CD14-positive monocyte (primary cell): Measurements from ENCODE around the gene ZFHX3. TPM values are rescaled to one million over a fixed set of nuclear protein-coding genes. Genes with fewer than 3 reads are reported as not detected.

Experiments
- DNase-seq, 3 donors: peaks; one replicate each; pipeline ENCODE4 v3.0.0-alpha.2; 2011 to 2022
- H2AFZ ChIP-seq: 2 replicates; pipeline ENCODE4 v1.6.0; 2012; ENCODE audit warnings: mild to moderate bottlenecking, low read depth, low read length, inconsistent platforms; ENCODE audit not compliant: insufficient read depth, poor library complexity, severe bottlenecking
- H3K27ac ChIP-seq, 2 donors: 1 replicate in 1 of 2; 2 replicates in 1 of 2; pipeline ENCODE4 v1.5.1; 2012 to 2013; ENCODE audit warnings: low read length in 2 of 2, control low read depth in 1 of 2, inconsistent platforms in 1 of 2, low read depth in 1 of 2, mild to moderate bottlenecking in 1 of 2
- H3K27me3 ChIP-seq, 2 donors: one replicate each; pipeline versions ENCODE4 v1.6.0 to v1.6.1; 2011 to 2013; ENCODE audit warnings: low read length in 2 of 2; ENCODE audit not compliant: control insufficient read depth in 2 of 2, insufficient read depth in 2 of 2
- H3K36me3 ChIP-seq, 2 donors: replicated peaks in 1 of 2; 1 replicate in 1 of 2; 2 replicates in 1 of 2; pipeline versions ENCODE4 v1.5.1 to v1.6.1; 2012 to 2013; ENCODE audit warnings: low read length in 2 of 2, control low read depth in 1 of 2, inconsistent platforms in 1 of 2, mild to moderate bottlenecking in 1 of 2; ENCODE audit not compliant: insufficient read depth in 2 of 2, control insufficient read depth in 1 of 2
- H3K4me1 ChIP-seq, 2 donors: 1 replicate in 1 of 2; 2 replicates in 1 of 2; pipeline versions ENCODE4 v1.5.1 to v1.6.1; 2012 to 2013; ENCODE audit warnings: low read length in 2 of 2, control low read depth in 1 of 2, inconsistent platforms in 1 of 2, mild to moderate bottlenecking in 1 of 2, moderate library complexity in 1 of 2; ENCODE audit not compliant: insufficient read depth in 2 of 2, control insufficient read depth in 1 of 2
- H3K4me2 ChIP-seq: replicated peaks from 2 replicates; pipeline ENCODE3; 2012; ENCODE audit warnings: low read length, moderate library complexity, mild to moderate bottlenecking; ENCODE audit not compliant: poor library complexity, severe bottlenecking; ENCODE audit errors: extremely low read depth
- H3K4me3 ChIP-seq, 3 experiments: fragments of 200-600 bp in 1 of 3; sonication (generic) in 1 of 3; replicated peaks in 1 of 3; 1 replicate in 2 of 3; 2 replicates in 1 of 3; pipeline ENCODE4 v1.5.1; 2011 to 2013; ENCODE audit warnings: low read length in 3 of 3, mild to moderate bottlenecking in 3 of 3, control low read depth in 2 of 3, low read depth in 2 of 3, inconsistent platforms in 1 of 3, moderate library complexity in 1 of 3
- H3K79me2 ChIP-seq: 2 replicates; pipeline ENCODE4 v1.6.0; 2012; ENCODE audit warnings: mild to moderate bottlenecking, control low read depth, inconsistent platforms, low read length, moderate library complexity; ENCODE audit not compliant: insufficient read depth
- H3K9ac ChIP-seq: 2 replicates; pipeline ENCODE4 v1.6.0; 2017; ENCODE audit warnings: low read length, mild to moderate bottlenecking; ENCODE audit not compliant: insufficient read depth, poor library complexity, severe bottlenecking
- H3K9me3 ChIP-seq, 2 donors: replicated peaks in 1 of 2; 1 replicate in 1 of 2; 2 replicates in 1 of 2; pipeline versions ENCODE4 v1.5.1 to v1.6.1; 2012 to 2013; ENCODE audit warnings: low read length in 2 of 2, control low read depth in 1 of 2; ENCODE audit not compliant: control insufficient read depth in 1 of 2, insufficient read depth in 1 of 2
- H4K20me1 ChIP-seq: 2 replicates; pipeline ENCODE4 v1.6.0; 2012; ENCODE audit warnings: mild to moderate bottlenecking, low read length, control low read depth, moderate library complexity; ENCODE audit not compliant: insufficient read depth
- H3K27ac Mint-ChIP-seq, 7 donors: one replicate each; pipeline ENCODE4 v1.8.0; 2020; ENCODE audit warnings: mild to moderate bottlenecking in 7 of 7, mixed read lengths in 7 of 7, moderate library complexity in 6 of 7, inconsistent platforms in 2 of 7
- H3K27me3 Mint-ChIP-seq, 3 donors: one replicate each; pipeline ENCODE4 v1.8.0; 2021 to 2022; ENCODE audit warnings: low read depth in 3 of 3, mild to moderate bottlenecking in 3 of 3, mixed read lengths in 3 of 3, moderate library complexity in 3 of 3, inconsistent platforms in 1 of 3
- H3K36me3 Mint-ChIP-seq, 2 donors: one replicate each; pipeline ENCODE4 v1.8.0; 2020; ENCODE audit warnings: mixed read lengths in 2 of 2, inconsistent platforms in 1 of 2, mild to moderate bottlenecking in 1 of 2
- H3K4me1 Mint-ChIP-seq: one replicate; pipeline ENCODE4 v1.8.0; 2020; ENCODE audit warnings: mild to moderate bottlenecking, mixed read lengths
- H3K4me3 Mint-ChIP-seq, 2 donors: one replicate each; pipeline ENCODE4 v1.8.0; 2020; ENCODE audit warnings: mild to moderate bottlenecking in 2 of 2, mixed read lengths in 2 of 2, moderate library complexity in 1 of 2
- H3K9me3 Mint-ChIP-seq, 7 donors: one replicate each; pipeline ENCODE4 v1.8.0; 2020 to 2022; ENCODE audit warnings: mixed read lengths in 7 of 7, mild to moderate bottlenecking in 6 of 7, moderate library complexity in 6 of 7, inconsistent platforms in 2 of 7
- WGBS: methylation state at CpG from one replicate; pipeline ENCODE4 v1.1.5; 2013; ENCODE audit warnings: missing lambda C conversion rate; ENCODE audit not compliant: insufficient coverage; 5-methylcytosine and 5-hydroxymethylcytosine counted together
- intact Hi-C, 2 donors: fragments of 100-400 bp; cut with micrococcal nuclease; formaldehyde crosslinking; loops; one replicate each; pipeline versions ENCODE4 v1.15.0 to v1.15.1; 2023
- polyA plus RNA-seq, 3 donors: library from polyadenylated mRNA; depleted of rRNA in 1 of 3; unstranded in 2 of 3; stranded (reverse) in 1 of 3; fragments of 300-500 nt in 2 of 3; fragments of >200 nt in 1 of 3; fragmentation: Illumina TruSeq in 2 of 3; gene quantifications; 1 replicate in 2 of 3; 2 replicates in 1 of 3; pipeline ENCODE4 v1.2.3, GENCODE V29; 2012 to 2021
- TF ChIP-seq, protein P1 (sequence below): fragments of 200-600 bp; IDR thresholded peaks from one replicate; pipeline ENCODE4 v1.8.0; 2022; ENCODE audit warnings: antibody characterized with exemption, mild to moderate bottlenecking

The ZFHX3 gene
- polyA plus RNA-seq, 3 donors = 0.42 to 4.2 (median 0.43) TPM

DNA sequence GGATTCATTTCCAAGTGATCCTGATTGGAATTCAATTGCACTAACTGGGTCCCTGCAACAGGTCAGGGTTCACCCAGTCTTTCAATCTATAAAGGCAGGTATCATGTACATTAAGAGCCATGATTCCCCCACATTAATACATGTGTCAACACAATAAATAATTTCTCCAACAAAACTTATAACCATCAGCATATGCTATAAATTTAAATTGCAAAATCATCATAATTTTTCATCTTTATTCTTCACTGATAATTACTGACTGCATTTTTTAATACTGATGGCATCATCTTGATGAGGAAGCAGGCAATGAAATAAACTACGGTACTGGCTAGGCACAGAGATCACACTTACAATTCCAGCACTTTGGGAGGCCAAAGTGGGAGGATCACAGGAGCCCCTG lies 59.4 kb downstream of the ZFHX3 start:
- no peaks in the 10 kb centered on the region for H3K9me3 ChIP-seq
- TF ChIP-seq, protein P1, sequence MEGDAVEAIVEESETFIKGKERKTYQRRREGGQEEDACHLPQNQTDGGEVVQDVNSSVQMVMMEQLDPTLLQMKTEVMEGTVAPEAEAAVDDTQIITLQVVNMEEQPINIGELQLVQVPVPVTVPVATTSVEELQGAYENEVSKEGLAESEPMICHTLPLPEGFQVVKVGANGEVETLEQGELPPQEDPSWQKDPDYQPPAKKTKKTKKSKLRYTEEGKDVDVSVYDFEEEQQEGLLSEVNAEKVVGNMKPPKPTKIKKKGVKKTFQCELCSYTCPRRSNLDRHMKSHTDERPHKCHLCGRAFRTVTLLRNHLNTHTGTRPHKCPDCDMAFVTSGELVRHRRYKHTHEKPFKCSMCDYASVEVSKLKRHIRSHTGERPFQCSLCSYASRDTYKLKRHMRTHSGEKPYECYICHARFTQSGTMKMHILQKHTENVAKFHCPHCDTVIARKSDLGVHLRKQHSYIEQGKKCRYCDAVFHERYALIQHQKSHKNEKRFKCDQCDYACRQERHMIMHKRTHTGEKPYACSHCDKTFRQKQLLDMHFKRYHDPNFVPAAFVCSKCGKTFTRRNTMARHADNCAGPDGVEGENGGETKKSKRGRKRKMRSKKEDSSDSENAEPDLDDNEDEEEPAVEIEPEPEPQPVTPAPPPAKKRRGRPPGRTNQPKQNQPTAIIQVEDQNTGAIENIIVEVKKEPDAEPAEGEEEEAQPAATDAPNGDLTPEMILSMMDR = no peak
- H3K79me2 ChIP-seq = peaks cover 14% of the 10 kb centered on the region
- no CpG with 5 or more reads among the region's 1 CpG for WGBS
- no peaks in the 10 kb centered on the region for H3K36me3 ChIP-seq
- no peak overlapping the region for H2AFZ ChIP-seq
- no peaks in the 10 kb centered on the region for H3K27me3 ChIP-seq
- H3K27me3 Mint-ChIP-seq = peaks cover 0 to 4% (median 0%) of the 10 kb centered on the region in 3 donors
- no peak for DNase-seq
- H3K9ac ChIP-seq = no peak overlapping the region
- peaks cover 0 to 2% (median 0%) of the 10 kb centered on the region in 7 donors for H3K9me3 Mint-ChIP-seq
- no peak overlapping the region for H3K4me3 Mint-ChIP-seq
- H3K4me1 ChIP-seq = peaks cover 15 to 16% of the 10 kb centered on the region in 2 donors
- H3K27ac Mint-ChIP-seq = no peak overlapping the region
- peaks cover 88% of the 10 kb centered on the region for H4K20me1 ChIP-seq
- H3K4me1 Mint-ChIP-seq = peaks cover 31% of the 10 kb centered on the region
- no peak overlapping the region for H3K27ac ChIP-seq
- intact Hi-C loops = no loop called here
- peaks cover 0 to 4% of the 10 kb centered on the region in 2 donors for H3K36me3 Mint-ChIP-seq
- H3K4me3 ChIP-seq = no peak overlapping the region
- H3K4me2 ChIP-seq = no peak overlapping the region

DNA sequence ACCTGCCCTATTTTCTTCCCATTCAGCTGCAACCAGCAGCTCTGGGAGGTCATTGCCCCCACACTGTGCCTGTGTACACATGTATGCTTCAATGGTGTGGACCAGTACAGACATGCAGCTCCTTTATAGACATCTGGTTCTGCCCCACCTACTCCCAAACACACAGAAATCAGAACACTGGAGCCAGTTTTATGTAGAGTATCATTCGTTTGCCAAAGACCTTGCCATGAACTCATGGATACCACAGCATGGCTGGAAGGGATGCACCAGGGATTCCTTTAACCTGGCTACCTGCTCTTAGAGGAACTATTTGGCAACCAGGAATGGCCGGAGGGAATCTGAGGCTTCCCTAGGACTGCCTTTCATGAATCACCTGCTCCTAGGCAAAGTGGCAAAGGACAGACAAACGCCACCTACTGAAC lies 60.4 kb downstream of the ZFHX3 start:
- 60% methylated on average over 1 of the region's 3 CpGs for WGBS
- Histone ChIP-seq H3K9me3 (no peaks in the 10 kb centered on the region), H3K4me2 (no peak overlapping the region), H3K4me3 (no peak overlapping the region), H3K79me2 (peaks cover 14% of the 10 kb centered on the region), H3K4me1 (peaks cover 15 to 16% of the 10 kb centered on the region in 2 donors), H3K27ac (no peak overlapping the region), H3K36me3 (no peaks in the 10 kb centered on the region), H2AFZ (no peak overlapping the region), H4K20me1 (peaks cover 91% of the 10 kb centered on the region), H3K27me3 (no peaks in the 10 kb centered on the region), H3K9ac (no peak overlapping the region)
- H3K36me3 Mint-ChIP-seq = peaks cover 0 to 4% of the 10 kb centered on the region in 2 donors
- peaks cover 0 to 2% (median 0%) of the 10 kb centered on the region in 7 donors for H3K9me3 Mint-ChIP-seq
- peak overlapping the region in 1 of 7 donors; percentile 42 for H3K27ac Mint-ChIP-seq
- H3K4me3 Mint-ChIP-seq = no peak overlapping the region
- peaks cover 31% of the 10 kb centered on the region for H3K4me1 Mint-ChIP-seq
- intact Hi-C loops = no loop called here
- TF ChIP-seq, protein P1 = no peak
- H3K27me3 Mint-ChIP-seq = peaks cover 0 to 2% (median 0%) of the 10 kb centered on the region in 3 donors
- DNase-seq = no peak
